Natural killer cell (primary cell): ENCODE data around the gene SRGAP3. TPM values are rescaled to one million over a fixed set of nuclear protein-coding genes. Genes with fewer than 3 reads are reported as not detected.

ENCODE experiments used
- ATAC-seq, 3 donors: fragments of 150-1000 bp in 2 of 3; fragments of 200-7000 bp in 1 of 3; cut with Tn5 transposase; 1 replicate in 1 of 3; 2 replicates in 2 of 3; pipeline ENCODE4 v1.10.0; 2021; ENCODE audit warnings: mild to moderate bottlenecking in 2 of 3, moderate library complexity in 2 of 3
- DNase-seq, 2 donors: peaks; one replicate each; pipeline versions ENCODE4 v3.0.0 to v3.0.0-alpha.2; 2013 to 2021; ENCODE audit warnings: mixed read lengths in 1 of 2
- H3K27ac ChIP-seq: one replicate; pipeline ENCODE4 v1.5.1; 2013; ENCODE audit warnings: mild to moderate bottlenecking, low read length
- H3K27me3 ChIP-seq: one replicate; pipeline ENCODE4 v1.6.1; 2013; ENCODE audit warnings: low read length; ENCODE audit not compliant: control insufficient read depth, insufficient read depth
- H3K36me3 ChIP-seq: one replicate; pipeline ENCODE4 v1.6.1; 2013; ENCODE audit warnings: low read length; ENCODE audit not compliant: control insufficient read depth, insufficient read depth
- H3K4me1 ChIP-seq: one replicate; pipeline ENCODE4 v1.6.1; 2013; ENCODE audit warnings: low read length; ENCODE audit not compliant: control insufficient read depth, insufficient read depth
- H3K4me3 ChIP-seq: one replicate; pipeline ENCODE4 v1.5.1; 2013; ENCODE audit warnings: low read length
- H3K9me3 ChIP-seq: one replicate; pipeline ENCODE4 v1.6.1; 2013; ENCODE audit warnings: low read length; ENCODE audit not compliant: control insufficient read depth, insufficient read depth
- H3K27ac Mint-ChIP-seq, 2 donors: one replicate each; pipeline ENCODE4 v1.8.0; 2022; ENCODE audit warnings: mild to moderate bottlenecking in 2 of 2, mixed read lengths in 2 of 2, moderate library complexity in 1 of 2
- H3K27me3 Mint-ChIP-seq, 2 donors: one replicate each; pipeline ENCODE4 v1.8.0; 2022; ENCODE audit warnings: low read depth in 2 of 2, mixed read lengths in 2 of 2
- H3K36me3 Mint-ChIP-seq: one replicate; pipeline ENCODE4 v1.8.0; 2022; ENCODE audit warnings: mixed read lengths
- H3K4me1 Mint-ChIP-seq, 2 donors: one replicate each; pipeline ENCODE4 v1.8.0; 2022; ENCODE audit warnings: mixed read lengths in 2 of 2
- H3K4me3 Mint-ChIP-seq: one replicate; pipeline ENCODE4 v1.8.0; 2022; ENCODE audit warnings: mild to moderate bottlenecking, moderate library complexity, mixed read lengths
- H3K9me3 Mint-ChIP-seq, 2 donors: one replicate each; pipeline ENCODE4 v1.8.0; 2022; ENCODE audit warnings: mixed read lengths in 2 of 2
- CTCF ChIP-seq: fragments of 200-600 bp; IDR thresholded peaks from one replicate; pipeline ENCODE4 v1.8.0; 2022; ENCODE audit warnings: antibody characterized with exemption
- WGBS: methylation state at CpG from one replicate; pipeline ENCODE4 v1.1.7; 2013; ENCODE audit warnings: missing lambda C conversion rate; ENCODE audit not compliant: insufficient coverage; 5-methylcytosine and 5-hydroxymethylcytosine counted together
- intact Hi-C: fragments of 100-400 bp; cut with micrococcal nuclease; formaldehyde crosslinking; loops from one replicate; pipeline ENCODE4 v1.14.2; 2022
- total RNA-seq, 4 donors: library from RNA; stranded (reverse); fragments of 120-200 nt in 1 of 4; gene quantifications; one replicate each; pipeline versions ENCODE4 v1.2.3 to v1.2.4, GENCODE V29; 2013 to 2022

Gene SRGAP3
- total RNA-seq, 3 donors from 2014 or later (not counting 1 experiment from before 2014, with no cell fraction given): 2.5 to 14.9 (median 3.0) TPM

- 87% methylated on average over 4 of the region's 5 CpGs for WGBS
- no peak overlapping the region for H3K4me3 Mint-ChIP-seq
- DNase-seq (no peak), ATAC-seq (no peak)
- H3K4me1 ChIP-seq: no peaks in the 10 kb centered on the region
- no peak overlapping the region for H3K4me3 ChIP-seq
- intact Hi-C loops: no loop called here
- H3K36me3 Mint-ChIP-seq: no peaks in the 10 kb centered on the region
- no peaks in the 10 kb centered on the region for H3K4me1 Mint-ChIP-seq
- H3K27ac Mint-ChIP-seq: no peak overlapping the region
- H3K27me3 ChIP-seq: no peaks in the 10 kb centered on the region
- no peak overlapping the region for H3K27ac ChIP-seq
- TF ChIP-seq CTCF: no peak
- H3K9me3 ChIP-seq: no peaks in the 10 kb centered on the region
- no peaks in the 10 kb centered on the region for H3K36me3 ChIP-seq
- H3K27me3 Mint-ChIP-seq: peaks cover 3 to 6% of the 10 kb centered on the region in 2 donors
- H3K9me3 Mint-ChIP-seq: no peaks in the 10 kb centered on the region
These were observed 230.0 kb downstream of the SRGAP3 start for GRCh38 chr3:9019259-9019961.

- Histone ChIP-seq H3K27ac (no peak overlapping the region), H3K27me3 (no peaks in the 10 kb centered on the region), H3K36me3 (no peaks in the 10 kb centered on the region), H3K9me3 (no peaks in the 10 kb centered on the region), H3K4me1 (no peaks in the 10 kb centered on the region), H3K4me3 (no peak overlapping the region)
- TF ChIP-seq CTCF: no peak
- Mint-ChIP-seq H3K36me3 (no peaks in the 10 kb centered on the region), H3K4me1 (no peaks in the 10 kb centered on the region), H3K27me3 (peaks cover 3 to 6% of the 10 kb centered on the region in 2 donors), H3K4me3 (no peak overlapping the region), H3K27ac (no peak overlapping the region), H3K9me3 (no peaks in the 10 kb centered on the region)
- intact Hi-C loops: no loop called here
- ATAC-seq: no peak
- 90% methylated on average over 7 of the region's 7 CpGs for WGBS
- DNase-seq: no peak
These were observed 234.2 kb downstream of the SRGAP3 start for GRCh38 chr3:9015250-9015649.

GRCh38 chr3:9013782-9014563 is 235.5 kb downstream of the SRGAP3 start:
- H3K4me3 Mint-ChIP-seq: no peak overlapping the region
- intact Hi-C loops: no loop called here
- Histone ChIP-seq H3K36me3 (no peaks in the 10 kb centered on the region), H3K4me1 (no peaks in the 10 kb centered on the region), H3K27me3 (no peaks in the 10 kb centered on the region), H3K27ac (no peak overlapping the region), H3K9me3 (no peaks in the 10 kb centered on the region), H3K4me3 (no peak overlapping the region)
- DNase-seq: no peak
- no peaks in the 10 kb centered on the region for H3K36me3 Mint-ChIP-seq
- H3K27ac Mint-ChIP-seq: no peak overlapping the region
- WGBS: 91% methylated on average over 15 of the region's 15 CpGs
- peaks cover 3 to 6% of the 10 kb centered on the region in 2 donors for H3K27me3 Mint-ChIP-seq
- H3K9me3 Mint-ChIP-seq: no peaks in the 10 kb centered on the region
- no peak for ATAC-seq
- no peaks in the 10 kb centered on the region for H3K4me1 Mint-ChIP-seq
- no peak for TF ChIP-seq CTCF
